ENCODE measurements around the gene PTCH2. TPM values are rescaled to one million over a fixed set of nuclear protein-coding genes. Genes with fewer than 3 reads are reported as not detected.
"Not testable (repeated sequence)": the region's sequence is repeated elsewhere in the genome, so short reads cannot be mapped to it uniquely, and the experiment has no call there.

Gene PTCH2
- total RNA-seq, 1 donor from 2014 or later, result 3.4 TPM

DNA sequence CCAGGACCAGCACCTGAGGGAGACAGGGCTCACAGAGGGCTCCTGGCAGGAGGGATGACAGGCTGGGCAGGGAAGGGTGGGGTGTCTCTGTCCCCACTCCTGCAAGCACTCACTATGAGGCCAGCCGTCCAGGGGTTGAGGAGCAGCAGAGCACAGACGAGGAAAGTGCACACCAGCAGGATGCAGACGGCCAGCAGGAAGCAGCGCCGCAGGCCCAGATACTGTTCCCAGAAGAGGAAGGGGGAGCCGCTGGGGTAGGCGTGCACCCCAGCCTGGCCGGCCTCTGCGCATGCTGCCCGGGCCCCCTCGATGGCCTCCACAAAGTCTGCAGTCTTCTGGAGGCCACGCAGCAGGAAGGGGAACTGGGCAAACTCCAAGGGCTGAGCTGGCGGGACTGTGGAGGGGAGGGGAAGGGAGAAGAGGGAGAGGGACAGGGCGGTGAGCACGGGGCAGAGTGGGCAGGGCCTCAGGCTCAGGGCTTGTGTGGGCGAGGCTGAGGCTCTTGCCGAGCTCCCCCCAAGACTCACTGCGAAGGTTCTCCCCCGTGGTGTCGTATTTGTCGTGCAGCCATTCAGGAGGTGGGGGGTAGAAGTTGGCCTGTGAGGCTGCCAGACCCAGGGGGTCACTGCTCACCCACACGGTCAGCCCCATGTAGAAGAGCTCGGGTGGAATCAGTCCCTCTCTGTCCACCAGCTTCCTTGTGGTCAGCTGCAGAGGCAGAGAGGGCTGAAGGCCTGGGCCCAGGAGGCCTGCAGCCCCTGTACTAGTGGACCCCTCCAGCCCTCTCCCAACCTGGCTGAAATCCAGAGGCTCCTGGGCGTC is 16.5 kb downstream of the PTCH2 start:
- TF ChIP-seq, protein P1, sequence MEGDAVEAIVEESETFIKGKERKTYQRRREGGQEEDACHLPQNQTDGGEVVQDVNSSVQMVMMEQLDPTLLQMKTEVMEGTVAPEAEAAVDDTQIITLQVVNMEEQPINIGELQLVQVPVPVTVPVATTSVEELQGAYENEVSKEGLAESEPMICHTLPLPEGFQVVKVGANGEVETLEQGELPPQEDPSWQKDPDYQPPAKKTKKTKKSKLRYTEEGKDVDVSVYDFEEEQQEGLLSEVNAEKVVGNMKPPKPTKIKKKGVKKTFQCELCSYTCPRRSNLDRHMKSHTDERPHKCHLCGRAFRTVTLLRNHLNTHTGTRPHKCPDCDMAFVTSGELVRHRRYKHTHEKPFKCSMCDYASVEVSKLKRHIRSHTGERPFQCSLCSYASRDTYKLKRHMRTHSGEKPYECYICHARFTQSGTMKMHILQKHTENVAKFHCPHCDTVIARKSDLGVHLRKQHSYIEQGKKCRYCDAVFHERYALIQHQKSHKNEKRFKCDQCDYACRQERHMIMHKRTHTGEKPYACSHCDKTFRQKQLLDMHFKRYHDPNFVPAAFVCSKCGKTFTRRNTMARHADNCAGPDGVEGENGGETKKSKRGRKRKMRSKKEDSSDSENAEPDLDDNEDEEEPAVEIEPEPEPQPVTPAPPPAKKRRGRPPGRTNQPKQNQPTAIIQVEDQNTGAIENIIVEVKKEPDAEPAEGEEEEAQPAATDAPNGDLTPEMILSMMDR (conservative IDR thresholded peaks at IDR 0.05), result no peak

DNA sequence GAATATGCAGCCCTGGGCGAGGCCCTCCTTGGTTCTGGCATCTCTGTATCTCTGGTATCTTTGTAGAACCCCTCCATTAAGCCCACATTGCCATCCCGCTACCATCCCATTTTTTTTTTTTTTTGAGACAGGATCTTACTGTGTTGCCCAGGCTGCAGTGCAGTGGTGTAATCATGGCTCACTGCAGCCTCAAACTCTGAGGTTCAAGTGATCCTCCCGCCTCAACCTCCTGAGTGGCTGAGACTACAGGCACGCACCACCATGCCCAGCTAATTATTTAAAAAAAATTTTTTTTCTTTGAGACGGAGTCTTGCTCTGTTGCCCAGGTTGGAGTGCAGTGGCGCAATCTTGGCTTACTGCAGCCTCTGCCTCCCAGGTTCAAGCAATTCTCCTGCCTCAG is 18.7 kb downstream of the PTCH2 start:
- not testable (repeated sequence) for DNase-seq (ENCODE audit: extremely low spot score, unreplicated experiment); H3K4me3 Mint-ChIP-seq; H3K27me3 Mint-ChIP-seq; H3K27ac Mint-ChIP-seq; H3K4me1 Mint-ChIP-seq (ENCODE audit: unreplicated experiment); H3K9me3 Mint-ChIP-seq; H3K36me3 Mint-ChIP-seq

More for the DNA sequence above, 16.5 kb downstream of the PTCH2 start:
- Mint-ChIP-seq H3K36me3 (no peaks in the 10 kb centered on the region), H3K4me1 (ENCODE audit: unreplicated experiment) (peaks cover 6% of the 10 kb centered on the region), H3K9me3 (no peaks in the 10 kb centered on the region), H3K27ac (no peak overlapping the region), H3K4me3 (no peak overlapping the region), H3K27me3 (no peaks in the 10 kb centered on the region)
- no peak for DNase-seq (ENCODE audit: extremely low spot score, unreplicated experiment)

DNA sequence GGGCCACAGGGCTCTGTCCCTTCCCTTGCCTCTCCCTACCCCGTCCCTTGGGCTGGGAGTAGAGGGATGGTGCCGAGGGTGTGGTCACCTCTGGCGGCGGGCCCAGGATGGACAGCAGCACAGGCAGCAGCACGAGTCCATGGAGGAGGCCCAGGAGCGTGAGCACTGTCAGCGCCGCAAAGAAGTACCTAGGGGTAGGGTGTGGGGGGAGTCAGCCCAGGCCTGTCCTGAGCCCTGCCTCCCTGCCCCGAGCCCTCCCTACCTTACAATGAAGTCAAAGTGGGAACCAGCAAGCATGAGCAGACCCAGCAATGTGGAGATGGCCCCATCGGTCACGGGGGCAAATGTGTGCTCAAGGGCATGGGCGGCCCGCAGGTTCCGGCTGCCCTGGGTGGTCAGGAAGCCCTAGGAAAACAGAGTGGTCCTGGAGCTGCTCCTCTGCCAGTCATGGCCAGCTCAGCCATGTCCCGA is 20.0 kb downstream of the PTCH2 start:
- H3K36me3 Mint-ChIP-seq, result no peaks in the 10 kb centered on the region
- no peak overlapping the region for H3K4me3 Mint-ChIP-seq
- peaks cover 3% of the 10 kb centered on the region for H3K27me3 Mint-ChIP-seq
- no peaks in the 10 kb centered on the region for H3K9me3 Mint-ChIP-seq
- no peak for DNase-seq (ENCODE audit: extremely low spot score, unreplicated experiment)
- TF ChIP-seq, protein P1 (conservative IDR thresholded peaks at IDR 0.05), result no peak
- peaks cover 16% of the 10 kb centered on the region for H3K4me1 Mint-ChIP-seq (ENCODE audit: unreplicated experiment)
- H3K27ac Mint-ChIP-seq, result no peak overlapping the region

DNA sequence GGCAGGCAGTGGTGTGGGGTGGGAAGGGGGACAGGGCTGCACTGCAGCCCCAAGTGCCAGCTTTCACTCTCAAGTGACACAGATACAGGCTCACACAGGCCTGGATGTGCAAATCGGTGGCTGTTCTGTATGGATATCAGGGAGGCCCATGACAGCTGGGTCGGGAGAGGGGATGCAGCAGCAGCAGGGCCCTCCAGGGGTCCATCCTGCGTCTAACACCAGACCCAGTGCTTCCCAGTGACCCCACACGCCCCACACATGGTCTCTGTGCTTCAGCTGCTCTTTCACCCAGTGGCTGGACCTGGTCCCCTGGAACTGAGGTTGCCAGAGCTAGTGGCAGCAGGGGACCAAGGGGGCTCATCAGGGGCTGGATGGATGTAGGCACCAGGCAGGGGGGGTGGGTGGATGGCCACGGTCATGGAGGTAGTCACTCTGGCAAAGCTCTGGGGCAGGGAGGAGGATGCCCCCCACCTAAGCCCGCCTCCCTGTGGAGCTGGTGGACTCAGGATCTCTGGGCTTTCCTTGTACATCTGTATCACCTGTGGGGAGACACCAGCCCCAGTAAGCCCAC is 20.8 kb downstream of the PTCH2 start:
- Mint-ChIP-seq H3K4me1 (ENCODE audit: unreplicated experiment) (peaks cover 17% of the 10 kb centered on the region), H3K4me3 (no peak overlapping the region), H3K27ac (no peak overlapping the region), H3K27me3 (peaks cover 3% of the 10 kb centered on the region), H3K9me3 (no peaks in the 10 kb centered on the region), H3K36me3 (no peaks in the 10 kb centered on the region)
- TF ChIP-seq, protein P1 (conservative IDR thresholded peaks at IDR 0.05), result no peak
- DNase-seq (ENCODE audit: extremely low spot score, unreplicated experiment), result no peak

DNA sequence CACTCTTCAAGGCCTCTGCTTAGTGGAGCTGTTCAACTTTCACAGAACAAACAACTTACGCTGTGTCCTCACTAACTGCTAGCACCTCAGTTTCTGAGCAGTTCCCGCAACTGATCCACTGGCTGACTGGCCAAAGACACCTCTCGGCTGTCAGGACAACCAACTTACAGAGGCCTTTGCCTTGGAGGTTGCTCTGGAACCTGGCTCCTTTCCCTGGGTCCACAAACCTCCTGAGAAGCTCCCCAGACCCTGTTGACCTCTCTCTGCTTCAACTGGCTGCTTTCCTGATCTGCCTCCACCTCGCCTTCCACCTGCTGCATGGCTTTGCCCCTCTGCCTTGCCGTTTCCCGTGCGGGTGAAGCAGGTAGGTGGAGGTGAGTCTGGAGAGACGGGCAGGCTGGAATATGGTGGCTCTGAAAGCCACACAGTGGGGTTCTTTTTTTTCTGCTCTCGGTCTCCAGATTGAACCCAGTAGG is 21.8 kb downstream of the PTCH2 start:
- Mint-ChIP-seq H3K9me3 (no peaks in the 10 kb centered on the region), H3K27ac (peak overlapping the region; percentile 100), H3K4me1 (ENCODE audit: unreplicated experiment) (peaks cover 17% of the 10 kb centered on the region), H3K4me3 (peak overlapping the region; percentile 92), H3K27me3 (peaks cover 3% of the 10 kb centered on the region), H3K36me3 (no peaks in the 10 kb centered on the region)
- TF ChIP-seq, protein P1 (conservative IDR thresholded peaks at IDR 0.05), result no peak
- DNase-seq (ENCODE audit: extremely low spot score, unreplicated experiment), result no peak

All from type B pancreatic cell (in vitro differentiated cells).